ENCODE measurements around the gene SETD2.
A peak's percentile ranks its signal among the peaks of the same experiment; 100 is the strongest.

The SETD2 gene

GRCh38 chr3:46978985-46979944, 184.6 kb downstream of the SETD2 start, which contains the start of gene NBEAL2:
Gene NBEAL2 (plus strand): TSS chr3:46979666. CDS start chr3:46979862, 196 bp downstream.
- FAIRE-seq (peak; percentile 88), DNase-seq (ENCODE audit: insufficient read length) (peak; percentile 95)
- TF ChIP-seq POLR2A (IDR thresholded peaks at IDR 0.05; ENCODE audit: low read depth, low read length) (peak; percentile 74; the same call in 1 of the 2 replicates), POLR2AphosphoS5 (IDR thresholded peaks at IDR 0.05; ENCODE audit: low read depth, low read length) (no peak), TAF1 (IDR thresholded peaks at IDR 0.05; ENCODE audit: borderline replicate concordance, low read depth, low read length) (no peak)

GRCh38 chr3:46978381-46978780, 185.5 kb downstream of the SETD2 start:
- FAIRE-seq (no peak), DNase-seq (ENCODE audit: insufficient read length) (no peak)
- TF ChIP-seq TAF1 (IDR thresholded peaks at IDR 0.05; ENCODE audit: borderline replicate concordance, low read depth, low read length) = no peak
- TF ChIP-seq POLR2A (IDR thresholded peaks at IDR 0.05; ENCODE audit: low read depth, low read length) = no peak
- TF ChIP-seq POLR2AphosphoS5 (IDR thresholded peaks at IDR 0.05; ENCODE audit: low read depth, low read length) = no peak

GRCh38 chr3:46977811-46978195, 186.1 kb downstream of the SETD2 start:
- TF ChIP-seq POLR2A (IDR thresholded peaks at IDR 0.05; ENCODE audit: low read depth, low read length) = no peak
- no peak for TF ChIP-seq POLR2AphosphoS5 (IDR thresholded peaks at IDR 0.05; ENCODE audit: low read depth, low read length)
- no peak for TF ChIP-seq TAF1 (IDR thresholded peaks at IDR 0.05; ENCODE audit: borderline replicate concordance, low read depth, low read length)
- FAIRE-seq (no peak), DNase-seq (ENCODE audit: insufficient read length) (no peak)

- FAIRE-seq = peak; percentile 94
- DNase-seq (ENCODE audit: insufficient read length) = peak; percentile 94
- TF ChIP-seq POLR2A (IDR thresholded peaks at IDR 0.05; ENCODE audit: low read depth, low read length) (peak; percentile 90), TAF1 (IDR thresholded peaks at IDR 0.05; ENCODE audit: borderline replicate concordance, low read depth, low read length) (peak; percentile 79), POLR2AphosphoS5 (IDR thresholded peaks at IDR 0.05; ENCODE audit: low read depth, low read length) (peak; percentile 95)
These were observed 187.4 kb downstream of the SETD2 start, which contains the start of gene CCDC12 for GRCh38 chr3:46976326-46977190. Gene CCDC12 (minus strand): TSS chr3:46976745. CDS start chr3:46976732, 13 bp downstream.

- DNase-seq (ENCODE audit: insufficient read length) (no peak), FAIRE-seq (peak; percentile 82)
These were observed 189.3 kb downstream of the SETD2 start for GRCh38 chr3:46974421-46975171.

DNA sequence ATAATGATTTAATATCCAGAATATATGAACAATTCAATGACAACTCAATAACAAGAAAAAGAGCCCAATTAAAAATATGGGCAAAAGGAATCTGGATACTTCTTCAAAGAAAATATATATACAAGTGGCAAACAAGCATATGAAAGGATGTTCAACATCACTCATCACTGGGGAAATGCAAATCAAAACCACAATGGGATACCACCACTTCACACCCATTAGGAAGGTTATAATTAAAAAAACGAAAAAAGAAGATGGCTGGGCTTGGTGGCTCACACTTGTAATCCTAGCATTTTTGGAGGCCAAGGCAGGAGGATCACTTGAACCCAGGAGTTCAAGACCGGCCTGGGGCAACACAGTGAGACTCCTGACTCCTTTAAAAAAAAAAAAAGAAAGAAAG, 191.5 kb downstream of the SETD2 start:
- DNase-seq (ENCODE audit: insufficient read length) = no peak
- peak; percentile 54 for FAIRE-seq
- TF ChIP-seq POLR2A (IDR thresholded peaks at IDR 0.05; ENCODE audit: low read depth, low read length) (no peak), TAF1 (IDR thresholded peaks at IDR 0.05; ENCODE audit: borderline replicate concordance, low read depth, low read length) (no peak), POLR2AphosphoS5 (IDR thresholded peaks at IDR 0.05; ENCODE audit: low read depth, low read length) (no peak)

More at GRCh38 chr3:46974421-46975171, 189.3 kb downstream of the SETD2 start:
- TF ChIP-seq TAF1 (IDR thresholded peaks at IDR 0.05; ENCODE audit: borderline replicate concordance, low read depth, low read length) (no peak), POLR2AphosphoS5 (IDR thresholded peaks at IDR 0.05; ENCODE audit: low read depth, low read length) (no peak), POLR2A (IDR thresholded peaks at IDR 0.05; ENCODE audit: low read depth, low read length) (peak; percentile 38; the same call in 1 of the 2 replicates)

GRCh38 chr3:46971742-46972141, 192.2 kb downstream of the SETD2 start:
- TF ChIP-seq POLR2AphosphoS5 (IDR thresholded peaks at IDR 0.05; ENCODE audit: low read depth, low read length) (no peak), POLR2A (IDR thresholded peaks at IDR 0.05; ENCODE audit: low read depth, low read length) (no peak), TAF1 (IDR thresholded peaks at IDR 0.05; ENCODE audit: borderline replicate concordance, low read depth, low read length) (no peak)
- DNase-seq (ENCODE audit: insufficient read length) (no peak), FAIRE-seq (peak; percentile 69)

GRCh38 chr3:46971151-46971550, 192.8 kb downstream of the SETD2 start:
- no peak for TF ChIP-seq POLR2A (IDR thresholded peaks at IDR 0.05; ENCODE audit: low read depth, low read length)
- no peak for TF ChIP-seq POLR2AphosphoS5 (IDR thresholded peaks at IDR 0.05; ENCODE audit: low read depth, low read length)
- no peak for TF ChIP-seq TAF1 (IDR thresholded peaks at IDR 0.05; ENCODE audit: borderline replicate concordance, low read depth, low read length)
- FAIRE-seq (peak; percentile 65), DNase-seq (ENCODE audit: insufficient read length) (no peak)

DNA sequence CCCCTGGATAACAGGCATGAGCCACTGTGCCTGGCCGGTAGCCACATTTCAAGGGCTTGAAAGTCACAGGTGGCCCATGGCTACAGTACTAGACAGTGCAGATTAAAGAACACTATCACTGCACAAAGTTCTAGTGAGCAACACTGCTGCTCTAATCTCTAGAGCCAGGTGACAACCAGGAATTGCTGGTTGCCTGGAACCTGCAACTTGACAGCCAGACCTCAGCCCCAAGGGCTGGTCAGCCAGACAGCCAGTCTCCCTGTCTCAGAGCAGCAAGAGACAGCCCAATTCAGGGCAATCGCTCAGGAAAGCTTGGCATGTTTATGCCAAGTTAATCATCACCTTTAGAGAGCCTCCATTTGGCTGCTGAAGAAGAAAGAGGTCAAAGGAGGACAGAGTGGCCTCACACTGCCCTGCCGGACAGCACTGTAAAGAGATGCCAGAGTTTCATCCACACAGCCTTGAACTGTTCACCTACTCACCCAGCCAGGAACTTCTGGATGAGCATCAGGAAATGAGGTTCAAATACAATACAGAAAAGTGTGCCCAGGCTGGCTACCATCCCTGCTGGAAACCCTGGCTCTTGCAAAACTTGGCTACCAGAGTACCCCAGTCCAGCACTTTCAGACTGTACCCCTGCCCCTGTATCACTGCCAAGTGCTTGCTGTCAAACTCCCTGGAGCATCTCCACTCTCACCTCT, 193.4 kb downstream of the SETD2 start:
- TF ChIP-seq TAF1 (IDR thresholded peaks at IDR 0.05; ENCODE audit: borderline replicate concordance, low read depth, low read length) (no peak), POLR2AphosphoS5 (IDR thresholded peaks at IDR 0.05; ENCODE audit: low read depth, low read length) (no peak), POLR2A (IDR thresholded peaks at IDR 0.05; ENCODE audit: low read depth, low read length) (no peak)
- DNase-seq (ENCODE audit: insufficient read length) (no peak), FAIRE-seq (no peak)

Data from GM12892 (cell line).